Measurements from ENCODE around the gene IL22.

The IL22 gene

GRCh38 chr12:68229956-68230355, 23.4 kb downstream of the IL22 start:
- Histone ChIP-seq H3K27me3 (ENCODE audit: control insufficient read depth, insufficient read depth, low read length) (no peaks in the 10 kb centered on the region), H3K9me3 (ENCODE audit: control insufficient read depth, low read length) (no peaks in the 10 kb centered on the region), H3K9ac (no peak overlapping the region), H3K4me1 (no peaks in the 10 kb centered on the region), H3K4me2 (ENCODE audit: low read length) (no peak overlapping the region), H3K79me2 (no peaks in the 10 kb centered on the region), H3K36me3 (ENCODE audit: control insufficient read depth, insufficient read depth, low read length) (no peaks in the 10 kb centered on the region), H2AFZ (no peak overlapping the region), H3K4me3 (ENCODE audit: low read depth, low read length) (no peak overlapping the region), H3K27ac (no peak overlapping the region)
- no peak for TF ChIP-seq CTCF (IDR thresholded peaks at IDR 0.05)

- Histone ChIP-seq H3K4me2 (ENCODE audit: low read length) (no peak overlapping the region), H3K27ac (no peak overlapping the region), H2AFZ (no peak overlapping the region), H3K4me3 (ENCODE audit: low read depth, low read length) (no peak overlapping the region), H3K4me1 (no peaks in the 10 kb centered on the region), H3K9me3 (ENCODE audit: control insufficient read depth, low read length) (no peaks in the 10 kb centered on the region), H3K79me2 (no peaks in the 10 kb centered on the region), H3K36me3 (ENCODE audit: control insufficient read depth, insufficient read depth, low read length) (no peaks in the 10 kb centered on the region), H3K27me3 (ENCODE audit: control insufficient read depth, insufficient read depth, low read length) (no peaks in the 10 kb centered on the region), H3K9ac (no peak overlapping the region)
- TF ChIP-seq CTCF (IDR thresholded peaks at IDR 0.05) = no peak
Measured at GRCh38 chr12:68227356-68227755, 26.0 kb downstream of the IL22 start.

- Histone ChIP-seq H3K27ac (no peak within 1 kb of the TSS), H3K79me2 (no peaks in the 10 kb centered on the region), H3K9ac (no peak within 1 kb of the TSS), H3K4me1 (no peaks in the 10 kb centered on the region), H3K9me3 (ENCODE audit: control insufficient read depth, low read length) (no peaks in the 10 kb centered on the region), H3K4me2 (ENCODE audit: low read length) (no peak within 1 kb of the TSS), H3K27me3 (ENCODE audit: control insufficient read depth, insufficient read depth, low read length) (no peaks in the 10 kb centered on the region), H2AFZ (no peak within 1 kb of the TSS), H3K36me3 (ENCODE audit: control insufficient read depth, insufficient read depth, low read length) (no peaks in the 10 kb centered on the region), H3K4me3 (ENCODE audit: low read depth, low read length) (no peak within 1 kb of the TSS)
- no peak for TF ChIP-seq CTCF (IDR thresholded peaks at IDR 0.05)
Measured at GRCh38 chr12:68225576-68226476, 27.6 kb downstream of the IL22 start, which contains the start of gene IL26. TSS of gene IL26 (minus strand) at chr12:68225810. CDS start at chr12:68225756, 54 bp downstream.

DNA sequence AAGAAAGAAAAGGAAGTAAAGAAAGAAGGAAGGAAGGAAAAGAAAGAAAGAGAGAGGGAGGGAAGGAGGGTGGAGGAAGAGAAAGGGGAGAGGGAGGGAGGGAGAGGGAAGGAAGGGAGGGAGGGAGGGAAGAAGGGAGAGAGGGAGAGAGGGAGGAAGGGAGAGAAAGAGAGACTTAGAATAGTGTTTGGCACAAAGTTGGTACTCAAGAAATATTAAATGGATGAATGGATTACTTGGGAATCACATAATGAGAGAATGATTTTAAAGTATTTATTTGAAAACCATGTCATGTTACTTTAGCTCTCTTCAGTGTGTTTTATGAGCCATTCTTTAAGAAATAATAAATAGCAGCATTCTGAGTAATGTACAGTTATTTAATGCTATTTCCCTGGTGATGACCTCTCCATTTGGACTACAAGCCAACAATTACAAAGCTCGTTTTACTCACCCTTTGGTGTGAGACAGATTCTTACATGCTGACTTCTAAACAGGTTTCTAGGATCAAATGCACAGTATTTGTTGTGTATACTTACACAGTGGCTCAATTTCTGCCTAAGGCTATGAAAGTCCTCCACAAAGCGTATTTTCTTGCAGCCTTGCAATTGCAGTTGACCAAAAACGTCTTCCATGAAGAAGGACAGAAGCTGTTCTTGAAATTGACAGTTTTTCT, 28.7 kb downstream of the IL22 start:
- Histone ChIP-seq H3K27ac (no peak overlapping the region), H3K4me2 (ENCODE audit: low read length) (no peak overlapping the region), H3K9ac (no peak overlapping the region), H3K4me3 (ENCODE audit: low read depth, low read length) (no peak overlapping the region), H3K36me3 (ENCODE audit: control insufficient read depth, insufficient read depth, low read length) (no peaks in the 10 kb centered on the region), H3K79me2 (no peaks in the 10 kb centered on the region), H2AFZ (no peak overlapping the region), H3K9me3 (ENCODE audit: control insufficient read depth, low read length) (no peaks in the 10 kb centered on the region), H3K27me3 (ENCODE audit: control insufficient read depth, insufficient read depth, low read length) (no peaks in the 10 kb centered on the region), H3K4me1 (no peaks in the 10 kb centered on the region)
- no peak for TF ChIP-seq CTCF (IDR thresholded peaks at IDR 0.05)

Data from parathyroid adenoma (tissue), 2 donors.